ENCODE results near the gene ASAP3. TPM values are rescaled to one million over a fixed set of nuclear protein-coding genes. Genes with fewer than 3 reads are reported as not detected.

The ASAP3 gene
- total RNA-seq, 1 donor from 2014 or later: 36.4 TPM

GRCh38 chr1:23492132-23492720 is 8.2 kb upstream of the ASAP3 start:
- Mint-ChIP-seq H3K27me3 (ENCODE audit: unreplicated experiment) (peaks cover 3% of the 10 kb centered on the region), H3K4me3 (ENCODE audit: unreplicated experiment) (no peak overlapping the region), H3K27ac (ENCODE audit: unreplicated experiment) (no peak overlapping the region), H3K36me3 (ENCODE audit: low read depth, unreplicated experiment) (no peaks in the 10 kb centered on the region), H3K9me3 (ENCODE audit: unreplicated experiment) (no peaks in the 10 kb centered on the region), H3K4me1 (ENCODE audit: unreplicated experiment) (no peaks in the 10 kb centered on the region)
- no peak for DNase-seq (ENCODE audit: low spot score)
- TF ChIP-seq CTCF (IDR thresholded peaks at IDR 0.05; ENCODE audit: unreplicated experiment): no peak

GRCh38 chr1:23489842-23490241 is 5.9 kb upstream of the ASAP3 start:
- no peak for DNase-seq (ENCODE audit: low spot score)
- peaks cover 8% of the 10 kb centered on the region for H3K27me3 Mint-ChIP-seq (ENCODE audit: unreplicated experiment)
- peaks cover 1% of the 10 kb centered on the region for H3K4me1 Mint-ChIP-seq (ENCODE audit: unreplicated experiment)
- H3K4me3 Mint-ChIP-seq (ENCODE audit: unreplicated experiment): no peak overlapping the region
- no peaks in the 10 kb centered on the region for H3K36me3 Mint-ChIP-seq (ENCODE audit: low read depth, unreplicated experiment)
- H3K27ac Mint-ChIP-seq (ENCODE audit: unreplicated experiment): no peak overlapping the region
- H3K9me3 Mint-ChIP-seq (ENCODE audit: unreplicated experiment): no peaks in the 10 kb centered on the region
- no peak for TF ChIP-seq CTCF (IDR thresholded peaks at IDR 0.05; ENCODE audit: unreplicated experiment)

- no peak for DNase-seq (ENCODE audit: low spot score)
- H3K27ac Mint-ChIP-seq (ENCODE audit: unreplicated experiment): peak overlapping the region; percentile 86
- H3K36me3 Mint-ChIP-seq (ENCODE audit: low read depth, unreplicated experiment): no peaks in the 10 kb centered on the region
- TF ChIP-seq CTCF (IDR thresholded peaks at IDR 0.05; ENCODE audit: unreplicated experiment): no peak
- peaks cover 5% of the 10 kb centered on the region for H3K27me3 Mint-ChIP-seq (ENCODE audit: unreplicated experiment)
- peaks cover 12% of the 10 kb centered on the region for H3K4me1 Mint-ChIP-seq (ENCODE audit: unreplicated experiment)
- H3K4me3 Mint-ChIP-seq (ENCODE audit: unreplicated experiment): peak overlapping the region; percentile 89
- no peaks in the 10 kb centered on the region for H3K9me3 Mint-ChIP-seq (ENCODE audit: unreplicated experiment)
These were observed 988 bp upstream of the ASAP3 start for GRCh38 chr1:23485002-23485332.

GRCh38 chr1:23484253-23485001 is 448 bp upstream of the ASAP3 start:
- Mint-ChIP-seq H3K9me3 (ENCODE audit: unreplicated experiment) (no peaks in the 10 kb centered on the region), H3K27me3 (ENCODE audit: unreplicated experiment) (peaks cover 5% of the 10 kb centered on the region), H3K4me3 (ENCODE audit: unreplicated experiment) (peak overlapping the region; percentile 89), H3K36me3 (ENCODE audit: low read depth, unreplicated experiment) (no peaks in the 10 kb centered on the region), H3K27ac (ENCODE audit: unreplicated experiment) (peak overlapping the region; percentile 86), H3K4me1 (ENCODE audit: unreplicated experiment) (peaks cover 12% of the 10 kb centered on the region)
- peak; percentile 96 for DNase-seq (ENCODE audit: low spot score)
- TF ChIP-seq CTCF (IDR thresholded peaks at IDR 0.05; ENCODE audit: unreplicated experiment): no peak

GRCh38 chr1:23481904-23482303 is 2.1 kb downstream of the ASAP3 start:
- H3K4me3 Mint-ChIP-seq (ENCODE audit: unreplicated experiment): peak overlapping the region; percentile 59
- TF ChIP-seq CTCF (IDR thresholded peaks at IDR 0.05; ENCODE audit: unreplicated experiment): no peak
- H3K27ac Mint-ChIP-seq (ENCODE audit: unreplicated experiment): no peak overlapping the region
- H3K36me3 Mint-ChIP-seq (ENCODE audit: low read depth, unreplicated experiment): no peaks in the 10 kb centered on the region
- H3K27me3 Mint-ChIP-seq (ENCODE audit: unreplicated experiment): peaks cover 5% of the 10 kb centered on the region
- no peak for DNase-seq (ENCODE audit: low spot score)
- H3K4me1 Mint-ChIP-seq (ENCODE audit: unreplicated experiment): peaks cover 12% of the 10 kb centered on the region
- no peaks in the 10 kb centered on the region for H3K9me3 Mint-ChIP-seq (ENCODE audit: unreplicated experiment)

Data from endothelial cell (in vitro differentiated cells).